Measurements from ENCODE around the gene OR2D2.

OR2D2 gene

GRCh38 chr11:6892400-6892799, at the start of gene OR2D2:
OR2D2 (minus strand) TSS chr11:6892500; CDS start chr11:6892500, 0 bp downstream.
- no peak for TF ChIP-seq CTCF (IDR thresholded peaks at IDR 0.05; ENCODE audit: insufficient read depth, missing control alignments)
- FAIRE-seq: no peak
- DNase-seq (ENCODE audit: insufficient read length, low spot score): no peak

GRCh38 chr11:6941970-6942369, 49.7 kb upstream of the OR2D2 start:
- DNase-seq (ENCODE audit: insufficient read length, low spot score) (no peak), FAIRE-seq (no peak)
- no peak for TF ChIP-seq CTCF (IDR thresholded peaks at IDR 0.05; ENCODE audit: insufficient read depth, missing control alignments)

- no peak for DNase-seq (ENCODE audit: insufficient read length, low spot score)
- TF ChIP-seq CTCF (IDR thresholded peaks at IDR 0.05; ENCODE audit: insufficient read depth, missing control alignments): no peak
- no peak for FAIRE-seq
Observed at GRCh38 chr11:6932145-6932544, 39.8 kb upstream of the OR2D2 start.

- FAIRE-seq: no peak
- no peak for TF ChIP-seq CTCF (IDR thresholded peaks at IDR 0.05; ENCODE audit: insufficient read depth, missing control alignments)
- DNase-seq (ENCODE audit: insufficient read length, low spot score): no peak
Observed at GRCh38 chr11:6931146-6931713, 38.9 kb upstream of the OR2D2 start.

- TF ChIP-seq CTCF (IDR thresholded peaks at IDR 0.05; ENCODE audit: insufficient read depth, missing control alignments): no peak
- FAIRE-seq (no peak), DNase-seq (ENCODE audit: insufficient read length, low spot score) (no peak)
Observed at GRCh38 chr11:6928916-6929315, 36.6 kb upstream of the OR2D2 start.

GRCh38 chr11:6927030-6927617, 34.8 kb upstream of the OR2D2 start:
- DNase-seq (ENCODE audit: insufficient read length, low spot score): no peak
- no peak for FAIRE-seq
- TF ChIP-seq CTCF (IDR thresholded peaks at IDR 0.05; ENCODE audit: insufficient read depth, missing control alignments): no peak

- FAIRE-seq (no peak), DNase-seq (ENCODE audit: insufficient read length, low spot score) (no peak)
- no peak for TF ChIP-seq CTCF (IDR thresholded peaks at IDR 0.05; ENCODE audit: insufficient read depth, missing control alignments)
Observed at GRCh38 chr11:6926208-6927029, 34.1 kb upstream of the OR2D2 start, which contains the start of gene ZNF215. ZNF215 (plus strand) TSS chr11:6926426; CDS start chr11:6932273, 5,847 bp downstream.

Data from D721Med (cell line).